ENCODE data around the gene SELP.

- TF ChIP-seq CTCF (IDR thresholded peaks at IDR 0.05) (no peak), POLR2A (IDR thresholded peaks at IDR 0.05) (no peak)
These were observed 35.5 kb downstream of the SELP start for GRCh38 chr1:169594391-169594790.
